ENCODE results near the gene YY1AP1. TPM values are rescaled to one million over a fixed set of nuclear protein-coding genes. Genes with fewer than 3 reads are reported as not detected.
"Not testable (repeated sequence)": the region's sequence is repeated elsewhere in the genome, so short reads cannot be mapped to it uniquely, and the experiment has no call there.

YY1AP1 gene
- total RNA-seq, 1 experiment from 2014 or later = 38.3 TPM

- BruUV-seq (replicated peaks) = no TSS peak
- no peak overlapping the region for H3K27ac ChIP-seq
- H3K9me2 ChIP-seq (ENCODE audit: insufficient read depth) = no peaks in the 10 kb centered on the region
- CTCF ChIA-PET = interaction anchor here (0.7 kb wide), 1 partner anchor 274 kb away, joined by 8 read pairs; no protein-coding TSS in a partner anchor
- no peak for TF ChIP-seq CTCF (conservative IDR thresholded peaks at IDR 0.05)
- no peak for TF ChIP-seq EZH2 (IDR thresholded peaks at IDR 0.05; ENCODE audit: low read depth)
- no peaks in the 10 kb centered on the region for H3K79me2 ChIP-seq (ENCODE audit: low read depth)
- no peak overlapping the region for H2AFZ ChIP-seq
- POLR2A ChIA-PET (ENCODE audit: unreplicated experiment) = no interaction called here
- no peaks in the 10 kb centered on the region for H3K27me3 ChIP-seq (ENCODE audit: insufficient read depth, low read depth)
- H3K4me3 ChIP-seq = no peak overlapping the region
- H3K36me3 ChIP-seq (ENCODE audit: low read depth) = peaks cover 17% of the 10 kb centered on the region; the same call in 1 of the 2 replicates
- intact Hi-C loops (cut with micrococcal nuclease; ENCODE audit: unreplicated experiment) = no loop called here
- no peaks in the 10 kb centered on the region for H3K9me3 ChIP-seq (ENCODE audit: insufficient read depth, low read depth)
- no peak overlapping the region for H3K4me2 ChIP-seq
- H4K20me1 ChIP-seq (ENCODE audit: insufficient read depth) = peaks cover 7% of the 10 kb centered on the region; the same call in 1 of the 2 replicates
- H3F3A ChIP-seq (ENCODE audit: insufficient read depth, low read depth) = peaks cover 17% of the 10 kb centered on the region; the same call in 1 of the 2 replicates
- no peak for DNase-seq
- no peaks in the 10 kb centered on the region for H3K4me1 ChIP-seq (replicated peaks; ENCODE audit: insufficient read depth)
Observed at GRCh38 chr1:155719703-155720102, 31.1 kb upstream of the YY1AP1 start.

- CTCF ChIA-PET; H3K4me1 ChIP-seq (replicated peaks; ENCODE audit: insufficient read depth); H3K4me2 ChIP-seq; H3K27me3 ChIP-seq (ENCODE audit: insufficient read depth, low read depth); intact Hi-C loops (cut with micrococcal nuclease; ENCODE audit: unreplicated experiment); BruUV-seq (replicated peaks); DNase-seq; H2AFZ ChIP-seq; H3K9me2 ChIP-seq (ENCODE audit: insufficient read depth); H3K9me3 ChIP-seq (ENCODE audit: insufficient read depth, low read depth); H3K27ac ChIP-seq; H3K79me2 ChIP-seq (ENCODE audit: low read depth); H3K4me3 ChIP-seq; H4K20me1 ChIP-seq (ENCODE audit: insufficient read depth): not testable (repeated sequence)
- Histone ChIP-seq H3F3A (ENCODE audit: insufficient read depth, low read depth) (peaks cover 12% of the 10 kb centered on the region; the same call in 1 of the 2 replicates), H3K36me3 (ENCODE audit: low read depth) (peaks cover 16% of the 10 kb centered on the region; the same call in 1 of the 2 replicates)
- POLR2A ChIA-PET (ENCODE audit: unreplicated experiment) = interaction anchor here (0.6 kb wide), 1 partner anchor 589 kb away, joined by 5 read pairs; no protein-coding TSS in a partner anchor
Observed at GRCh38 chr1:155718524-155719115, 30.0 kb upstream of the YY1AP1 start.

GRCh38 chr1:155717041-155717440 lies 28.5 kb upstream of the YY1AP1 start:
- H3K27ac ChIP-seq = no peak overlapping the region
- ChIA-PET CTCF (no interaction called here), POLR2A (ENCODE audit: unreplicated experiment) (no interaction called here)
- intact Hi-C loops (cut with micrococcal nuclease; ENCODE audit: unreplicated experiment) = no loop called here
- no peak overlapping the region for H2AFZ ChIP-seq
- H4K20me1 ChIP-seq (ENCODE audit: insufficient read depth) = peaks cover 13% of the 10 kb centered on the region
- H3K27me3 ChIP-seq (ENCODE audit: insufficient read depth, low read depth) = no peaks in the 10 kb centered on the region
- H3K4me2 ChIP-seq = no peak overlapping the region
- BruUV-seq (replicated peaks) = no TSS peak
- H3F3A ChIP-seq (ENCODE audit: insufficient read depth, low read depth) = peaks cover 6% of the 10 kb centered on the region; the same call in 1 of the 2 replicates
- DNase-seq = no peak
- no peaks in the 10 kb centered on the region for H3K4me1 ChIP-seq (replicated peaks; ENCODE audit: insufficient read depth)
- TF ChIP-seq CTCF (conservative IDR thresholded peaks at IDR 0.05) = no peak
- no peak for TF ChIP-seq EZH2 (IDR thresholded peaks at IDR 0.05; ENCODE audit: low read depth)
- no peak overlapping the region for H3K4me3 ChIP-seq
- no peaks in the 10 kb centered on the region for H3K9me3 ChIP-seq (ENCODE audit: insufficient read depth, low read depth)
- peaks cover 14% of the 10 kb centered on the region; the same call in 1 of the 2 replicates for H3K36me3 ChIP-seq (ENCODE audit: low read depth)
- no peaks in the 10 kb centered on the region for H3K9me2 ChIP-seq (ENCODE audit: insufficient read depth)
- H3K79me2 ChIP-seq (ENCODE audit: low read depth) = peaks cover 3% of the 10 kb centered on the region; the same call in 1 of the 2 replicates

Measured in PC-9 (cell line).